HepG2 (cell line): ENCODE measurements around the gene DCST2. TPM values are rescaled to one million over a fixed set of nuclear protein-coding genes. Genes with fewer than 3 reads are reported as not detected.

Source experiments
- AKAP8 ChIP-seq: sonication (generic); formaldehyde crosslinking; IDR thresholded peaks from 2 replicates; pipeline ENCODE4 v1.5.1; 2020; ENCODE audit warnings: mild to moderate bottlenecking, missing genetic modification reagents
- CEBPB ChIP-seq: IDR thresholded peaks from 2 replicates; pipeline ENCODE4 v1.6.1; 2011; ENCODE audit warnings: low read depth, low read length, improper control_type of control experiment, borderline replicate concordance
- CTCF ChIP-seq: sonication (generic); formaldehyde crosslinking; IDR thresholded peaks from 2 replicates; pipeline ENCODE4 v1.5.0; 2020; ENCODE audit warnings: mild to moderate bottlenecking, missing genetic modification reagents, moderate library complexity
- GATAD1 ChIP-seq: IDR thresholded peaks from 2 replicates; pipeline ENCODE4 v1.6.1; 2016; ENCODE audit warnings: missing genetic modification reagents, missing compliant biosample characterization
- LRRFIP1 ChIP-seq: sonication (generic); formaldehyde crosslinking; conservative IDR thresholded peaks from 2 replicates; pipeline ENCODE4 v1.4.0; 2020; ENCODE audit warnings: missing genetic modification reagents
- MAZ ChIP-seq, 2 experiments: sonication (generic) in 1 of 2; formaldehyde crosslinking in 1 of 2; IDR thresholded peaks; 2 replicates each; pipeline versions ENCODE4 v1.5.0 to v1.6.1; 2012 to 2020; ENCODE audit warnings: low read depth in 2 of 2, mild to moderate bottlenecking in 2 of 2, borderline replicate concordance in 1 of 2, improper control_type of control experiment in 1 of 2, low read length in 1 of 2, missing genetic modification reagents in 1 of 2, moderate library complexity in 1 of 2
- MBD4 ChIP-seq: IDR thresholded peaks from 2 replicates; pipeline ENCODE4 v1.6.1; 2012; ENCODE audit warnings: low read length, inconsistent platforms, borderline replicate concordance
- MED1 ChIP-seq: sonication (generic); formaldehyde crosslinking; IDR thresholded peaks from 2 replicates; pipeline ENCODE4 v1.4.0; 2020; ENCODE audit warnings: missing genetic modification reagents
- MEF2D ChIP-seq: sonication (generic); formaldehyde crosslinking; IDR thresholded peaks from 2 replicates; pipeline ENCODE4 v1.5.1; 2020; ENCODE audit warnings: mild to moderate bottlenecking, missing genetic modification reagents
- MIER2 ChIP-seq: IDR thresholded peaks from 2 replicates; pipeline ENCODE4 v1.6.1; 2016; ENCODE audit warnings: missing biosample characterization, missing genetic modification reagents
- MLLT10 ChIP-seq: sonication (generic); formaldehyde crosslinking; IDR thresholded peaks from 2 replicates; pipeline ENCODE4 v1.4.0; 2020; ENCODE audit warnings: missing genetic modification reagents
- NR2F6 ChIP-seq, 2 experiments: IDR thresholded peaks; 2 replicates each; pipeline ENCODE4 v1.6.1; 2016; ENCODE audit warnings: antibody characterized with exemption in 1 of 2, mild to moderate bottlenecking in 1 of 2
- POLR2AphosphoS5 ChIP-seq: IDR thresholded peaks from 2 replicates; pipeline ENCODE4 v1.6.1; 2012; ENCODE audit warnings: low read depth, low read length
- RORA ChIP-seq: sonication (generic); formaldehyde crosslinking; IDR thresholded peaks from 2 replicates; pipeline ENCODE4 v1.5.0; 2020; ENCODE audit warnings: mild to moderate bottlenecking, missing genetic modification reagents, moderate library complexity
- SOX6 ChIP-seq, 2 experiments: fragments of 450-650 bp in 1 of 2; sonication (generic) in 1 of 2; formaldehyde crosslinking in 1 of 2; IDR thresholded peaks; 2 replicates each; pipeline versions ENCODE4 v1.4.0 to v1.6.1; 2017 to 2020; ENCODE audit warnings: antibody characterized with exemption in 1 of 2, mild to moderate bottlenecking in 1 of 2, missing genetic modification reagents in 1 of 2
- TFE3 ChIP-seq: IDR thresholded peaks from 2 replicates; pipeline ENCODE4 v1.6.1; 2016
- THYN1 ChIP-seq: sonication (generic); formaldehyde crosslinking; IDR thresholded peaks from 2 replicates; pipeline ENCODE4 v1.8.1; 2023; ENCODE audit warnings: low read depth, mild to moderate bottlenecking, moderate library complexity, missing genetic modification reagents, borderline replicate concordance
- ZBTB25 ChIP-seq: IDR thresholded peaks from 2 replicates; pipeline ENCODE4 v1.6.1; 2018; ENCODE audit warnings: missing genetic modification reagents
- ZFAT ChIP-seq: sonication (generic); formaldehyde crosslinking; conservative IDR thresholded peaks from 2 replicates; pipeline ENCODE4 v1.8.1; 2023; ENCODE audit warnings: missing genetic modification reagents, inconsistent platforms
- ZNF576 ChIP-seq: sonication (generic); formaldehyde crosslinking; IDR thresholded peaks from 2 replicates; pipeline ENCODE4 v1.4.0; 2020; ENCODE audit warnings: mild to moderate bottlenecking, missing genetic modification reagents
- polyA plus RNA-seq, 8 experiments: library from polyadenylated mRNA; depleted of rRNA in 3 of 8; stranded (reverse) in 7 of 8; unstranded in 1 of 8; fragments of >200 nt; fragmentation: Illumina TruSeq in 4 of 8; extraction: Trizol in 4 of 8; gene quantifications; 2 replicates each; pipeline versions ENCODE4 v1.2.1 to v1.2.3, GENCODE V29; 2011 to 2016; ENCODE audit warnings: low read depth in 4 of 8, missing spikeins in 1 of 8, mixed read lengths in 1 of 8; ENCODE audit not compliant: insufficient read depth in 1 of 8
- total RNA-seq, 5 experiments: library from RNA; depleted of rRNA; stranded (reverse); fragments of >200 nt; fragmentation: Illumina TruSeq; extraction: Trizol; gene quantifications; 2 replicates each; pipeline ENCODE4 v1.2.3, GENCODE V29; 2016; ENCODE audit warnings: low read depth in 1 of 5

Gene DCST2
- total and polyA plus RNA-seq, 2 of the 13 experiments (the other 11 are each of a cell fraction or from before 2014, with no cell fraction given) = 0.74 TPM; not detected in 1

- TF ChIP-seq MIER2 (CRISPR knock-in tag) (no peak), RORA (CRISPR knock-in tag) (no peak), ZFAT (CRISPR knock-in tag) (no peak), POLR2AphosphoS5 (peak; percentile 89), MED1 (CRISPR knock-in tag) (peak; percentile 37; the same call in 1 of the 2 replicates), MLLT10 (CRISPR knock-in tag) (no peak), MAZ (IDR thresholded peaks at IDR 0.05; ENCODE audit: borderline replicate concordance, low read depth, low read length) (peak; percentile 83), MAZ (CRISPR knock-in tag; IDR thresholded peaks at IDR 0.05; ENCODE audit: low read depth) (0 out of 2 replicates have a peak, but pooled peaks have one; percentile 48), NR2F6 (IDR thresholded peaks at IDR 0.05) (0 out of 2 replicates have a peak, but pooled peaks have one; percentile 11), NR2F6 (CRISPR knock-in tag; IDR thresholded peaks at IDR 0.05) (no peak), ZBTB25 (CRISPR knock-in tag) (no peak), ZNF576 (CRISPR knock-in tag) (no peak), MEF2D (no peak), TFE3 (CRISPR knock-in tag) (0 out of 2 replicates have a peak, but pooled peaks have one; percentile 9), CEBPB (no peak), THYN1 (CRISPR knock-in tag) (no peak), GATAD1 (CRISPR knock-in tag) (peak; percentile 12; the same call in 1 of the 2 replicates), SOX6 (IDR thresholded peaks at IDR 0.05) (no peak), SOX6 (CRISPR knock-in tag; IDR thresholded peaks at IDR 0.05) (no peak), LRRFIP1 (CRISPR knock-in tag) (no peak), MBD4 (no peak), CTCF (no peak), AKAP8 (CRISPR knock-in tag) (0 out of 2 replicates have a peak, but pooled peaks have one; percentile 42)
Observed at GRCh38 chr1:154970631-154971340, 62.8 kb downstream of the DCST2 start, which contains the start of gene SHC1 (continued).
